NCI-H128 (cell line): ENCODE measurements around the gene ENTPD8.
A peak's percentile ranks its signal among the peaks of the same experiment; 100 is the strongest.
"Not testable (repeated sequence)": the region's sequence is repeated elsewhere in the genome, so short reads cannot be mapped to it uniquely, and the experiment has no call there.

ENCODE experiments used
- DNase-seq: peaks from one replicate; lab custom pipeline; 2025; ENCODE audit not compliant: unreplicated experiment; lab: John Stamatoyannopoulos, UW

The ENTPD8 gene

DNA sequence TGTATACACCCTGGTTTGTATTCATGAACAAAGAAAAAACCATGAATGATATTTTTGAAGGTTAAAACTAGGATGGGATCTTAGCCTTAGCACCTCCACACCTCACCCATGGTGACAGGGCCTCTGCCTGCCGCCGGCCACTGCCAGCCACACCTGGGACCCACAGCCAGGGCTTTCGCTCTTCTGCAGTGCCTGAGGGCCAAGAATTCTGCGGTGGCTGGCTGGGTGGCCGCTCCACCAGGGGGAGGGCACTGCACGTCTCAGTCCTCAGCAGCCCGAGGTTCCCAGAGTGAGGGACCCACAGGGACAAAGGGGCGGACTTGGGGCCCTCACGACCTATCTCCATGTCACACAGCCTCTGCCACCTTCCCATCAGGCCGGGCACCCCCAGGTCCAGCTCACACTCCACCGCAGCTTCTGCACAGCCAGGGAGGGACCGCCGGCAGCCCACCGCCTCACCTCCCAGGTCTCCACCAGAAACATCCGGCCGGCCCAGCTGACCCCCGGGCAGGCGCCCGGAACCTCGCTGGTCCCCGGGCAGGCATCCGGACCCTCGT lies 25.1 kb downstream of the ENTPD8 start:
- DNase-seq = no peak

DNA sequence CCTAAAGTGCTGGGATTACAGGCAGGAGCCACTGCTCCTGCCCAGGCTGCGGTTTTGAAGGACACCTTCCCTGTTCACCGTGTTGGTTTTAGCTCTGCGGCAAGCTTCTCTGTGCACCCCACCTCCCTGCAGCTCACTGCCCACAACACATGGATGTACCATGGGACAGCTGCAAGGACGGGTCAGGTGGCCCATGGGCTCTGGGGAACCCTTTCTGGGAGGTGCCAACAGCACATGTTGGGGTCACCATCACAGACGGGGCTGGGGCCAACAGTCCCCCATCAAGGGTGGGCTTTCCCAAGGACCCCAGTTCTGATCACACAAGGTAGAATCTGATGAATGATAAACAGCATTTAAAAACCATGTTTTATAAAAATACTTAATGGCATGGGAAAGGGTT lies 25.7 kb downstream of the ENTPD8 start:
- no peak for DNase-seq

DNA sequence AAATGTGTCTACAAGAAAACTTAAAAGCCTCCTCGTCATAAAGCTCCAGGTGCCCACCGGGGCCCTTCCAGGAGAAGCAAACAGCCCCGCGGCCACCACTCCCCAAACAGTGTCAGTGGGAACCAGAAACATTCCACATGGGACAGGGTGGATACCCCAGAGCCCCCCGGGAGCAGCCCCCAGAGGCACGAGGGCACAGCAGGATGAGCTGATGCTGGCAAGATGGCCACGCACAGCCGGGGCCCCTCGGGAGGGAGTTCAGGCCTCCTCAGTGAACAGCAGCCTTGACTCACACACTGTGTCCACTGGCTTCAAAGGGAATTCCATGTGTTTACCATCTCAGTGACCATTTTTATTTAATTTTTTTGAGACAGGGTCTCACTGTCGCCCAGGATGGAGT lies 28.7 kb downstream of the ENTPD8 start:
- no peak for DNase-seq

- no peak for DNase-seq
Measured at GRCh38 chr9:137411645-137412380, 29.3 kb downstream of the ENTPD8 start.

DNA sequence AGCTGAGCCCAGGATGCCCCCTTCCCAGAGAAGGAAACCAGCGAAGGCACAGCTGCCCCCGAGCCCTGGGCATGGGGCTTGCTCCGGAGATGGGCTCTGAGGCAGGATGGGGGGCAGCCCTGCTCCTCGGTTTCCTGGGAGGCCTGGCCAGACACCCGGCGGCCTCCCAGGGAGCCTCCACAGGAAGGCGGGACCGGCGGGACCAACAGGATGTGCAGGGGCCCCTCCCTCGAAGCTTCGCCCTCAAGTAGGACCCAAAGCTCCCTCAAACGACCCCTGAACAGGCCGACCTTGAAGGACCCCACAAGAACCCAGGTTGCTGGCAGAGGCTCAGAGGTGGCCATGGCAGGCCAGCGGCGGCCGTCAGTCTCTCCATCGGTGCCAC lies 29.9 kb downstream of the ENTPD8 start:
- DNase-seq = no peak

DNA sequence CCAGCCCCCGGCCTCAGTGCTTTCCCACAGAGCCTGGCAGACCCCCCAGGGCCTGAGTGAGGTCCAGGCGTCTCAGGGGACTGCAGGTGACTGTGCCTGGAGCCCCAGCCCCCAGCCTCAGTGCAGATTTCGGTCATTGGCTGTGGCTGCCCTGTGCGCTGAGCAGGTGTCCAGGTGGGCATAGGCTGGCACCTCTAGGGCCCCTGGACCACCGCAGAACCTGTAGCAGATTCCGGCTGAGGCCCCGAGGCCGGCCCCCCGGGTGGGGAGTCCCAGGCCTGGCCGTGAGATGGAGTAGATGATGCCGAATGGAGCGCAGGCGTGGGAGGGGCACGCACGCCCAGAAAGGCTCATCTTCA lies 30.3 kb downstream of the ENTPD8 start:
- DNase-seq = no peak

- DNase-seq = not testable (repeated sequence)
Measured at GRCh38 chr9:137410236-137410890, 30.8 kb downstream of the ENTPD8 start.

GRCh38 chr9:137409515-137409914 lies 31.6 kb downstream of the ENTPD8 start:
- DNase-seq = no peak

GRCh38 chr9:137408651-137409405 lies 32.3 kb downstream of the ENTPD8 start:
- no peak for DNase-seq

- DNase-seq = no peak
Measured at GRCh38 chr9:137407590-137408300, 33.4 kb downstream of the ENTPD8 start.

GRCh38 chr9:137406876-137407589 lies 34.1 kb downstream of the ENTPD8 start:
- DNase-seq = peak; percentile 14

DNA sequence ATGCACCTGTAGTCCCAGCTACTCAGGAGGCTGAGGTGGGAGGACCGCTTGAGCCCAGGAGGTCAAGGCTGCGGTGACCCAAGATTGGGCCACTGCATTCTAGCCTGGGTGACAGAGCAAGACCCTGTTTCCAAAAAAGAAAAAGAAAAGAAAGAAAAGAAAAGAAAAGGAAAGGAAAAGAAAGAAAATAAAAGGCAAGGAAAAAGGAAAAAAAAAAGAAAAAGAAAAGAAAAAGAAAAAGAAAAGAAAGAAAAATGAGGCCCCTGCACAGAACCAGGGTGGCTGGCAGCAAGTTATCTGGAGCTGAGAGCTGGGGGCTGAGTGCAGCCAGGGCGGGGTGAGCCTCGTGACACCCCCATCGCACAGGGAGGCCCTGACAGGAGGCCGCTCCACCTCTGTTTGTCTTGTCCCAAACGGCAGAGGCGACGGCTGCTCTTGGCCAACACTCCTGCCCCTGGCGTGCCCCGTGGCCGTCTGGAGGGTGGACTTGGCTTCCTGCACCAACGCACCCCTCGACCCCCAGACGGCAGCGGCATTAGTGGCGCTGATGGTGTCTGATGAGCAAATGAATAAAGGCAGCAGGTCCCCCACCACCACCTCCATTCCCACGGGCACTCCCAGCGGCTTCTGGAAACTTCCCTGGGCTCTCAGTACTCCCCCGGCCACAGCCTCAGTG lies 34.9 kb downstream of the ENTPD8 start:
- DNase-seq = no peak

- no peak for DNase-seq
Measured at GRCh38 chr9:137405677-137406081, 35.5 kb downstream of the ENTPD8 start.

GRCh38 chr9:137404961-137405567 lies 36.1 kb downstream of the ENTPD8 start:
- DNase-seq = no peak

- DNase-seq = no peak
Measured at GRCh38 chr9:137403269-137403668, 37.9 kb downstream of the ENTPD8 start.

DNA sequence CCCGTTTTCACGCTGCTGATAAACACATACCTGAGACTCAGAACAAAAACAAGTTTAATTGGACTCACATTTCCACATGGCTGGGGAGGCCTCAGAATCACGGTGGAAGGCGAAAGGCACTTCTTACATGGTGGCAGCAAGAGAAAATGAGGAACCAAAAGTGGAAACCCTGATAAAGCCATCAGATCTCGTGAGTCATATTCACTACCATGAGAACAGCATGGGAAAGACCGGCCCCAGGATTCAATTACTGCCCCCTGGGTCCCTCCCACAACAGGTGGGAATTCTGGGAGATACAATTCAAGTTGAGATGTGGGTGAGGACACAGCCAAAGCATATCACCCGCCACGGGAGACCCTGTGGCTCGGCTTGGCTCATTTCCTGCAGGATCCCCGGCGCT lies 38.4 kb downstream of the ENTPD8 start:
- no peak for DNase-seq

DNA sequence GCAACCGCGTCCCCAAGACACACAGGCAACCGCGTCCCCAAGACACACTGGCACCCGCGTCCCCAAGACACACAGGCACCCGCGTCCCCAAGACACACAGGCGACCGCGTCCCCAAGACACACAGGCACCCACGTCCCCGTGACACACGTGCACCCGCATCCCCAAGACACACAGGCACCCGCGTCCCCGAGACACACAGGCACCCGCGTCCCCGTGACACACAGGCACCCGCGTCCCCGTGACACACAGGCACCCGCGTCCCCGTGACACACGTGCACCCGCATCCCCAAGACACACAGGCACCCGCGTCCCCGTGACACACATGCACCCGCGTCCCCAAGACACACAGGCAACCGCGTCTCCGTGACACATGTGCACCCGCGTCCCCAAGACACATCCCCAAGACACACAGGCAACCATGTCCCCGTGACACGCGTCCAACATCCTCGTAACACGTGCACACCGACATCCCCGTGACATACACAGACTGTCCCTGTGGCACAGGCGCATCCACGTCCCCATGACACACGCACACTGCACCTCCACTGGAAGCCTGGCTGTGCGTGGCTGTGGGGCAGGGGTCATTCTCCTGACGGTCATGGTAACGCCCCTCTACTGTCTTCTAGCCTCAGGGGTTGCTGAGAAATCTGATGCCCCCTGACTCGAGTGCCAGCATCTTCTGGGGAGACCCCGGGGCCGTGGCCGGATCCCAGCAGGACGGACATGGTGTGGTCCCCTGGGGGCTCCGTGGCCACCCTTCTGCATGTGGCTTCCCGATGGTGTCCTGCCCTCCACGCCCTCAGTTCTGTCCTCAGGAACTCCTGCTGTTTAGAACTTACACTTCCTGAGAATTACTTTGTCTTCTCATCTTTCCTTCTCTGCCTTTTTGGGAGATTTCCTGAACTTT lies 42.3 kb downstream of the ENTPD8 start:
- DNase-seq = no peak

DNA sequence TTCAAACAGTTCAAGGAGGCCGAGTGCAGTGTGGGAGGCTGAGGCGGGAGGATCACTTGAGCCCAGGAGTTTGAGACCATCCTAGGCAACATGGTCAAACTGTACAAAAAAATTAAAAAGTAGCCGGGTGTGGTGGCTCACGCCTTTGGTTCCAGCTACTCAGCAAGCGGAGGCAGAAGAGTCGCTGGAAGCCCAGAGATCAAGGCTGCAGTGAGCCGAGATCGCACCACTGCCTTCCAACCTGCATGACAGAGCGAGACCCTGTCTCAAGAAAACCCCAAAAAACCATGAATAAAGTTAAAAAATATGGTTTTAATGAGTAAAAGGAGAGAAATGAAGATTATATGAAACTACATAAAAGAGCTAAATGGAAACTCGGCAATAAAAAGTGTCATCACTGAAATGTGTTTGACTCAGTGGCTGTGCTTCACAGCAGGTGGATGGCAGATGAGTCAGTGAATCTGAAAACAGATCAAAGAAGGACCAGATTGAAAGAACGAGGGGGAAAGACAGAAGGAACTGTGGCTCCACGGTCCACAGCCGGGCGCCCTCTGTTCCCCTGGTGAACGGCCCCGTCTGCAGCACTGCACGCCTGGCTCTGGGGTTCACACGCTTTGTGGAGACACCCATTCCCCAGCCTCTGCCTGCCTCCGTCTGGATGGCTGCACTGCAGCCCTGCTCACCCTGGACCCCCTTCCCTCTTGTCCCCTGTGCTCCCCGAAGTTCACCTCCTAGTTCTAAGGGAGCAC lies 43.3 kb downstream of the ENTPD8 start:
- DNase-seq = no peak
